ENCODE data around the gene IRF2.

- no peak for TF ChIP-seq CTCF (IDR thresholded peaks at IDR 0.05)
- no peak for TF ChIP-seq EZH2 (IDR thresholded peaks at IDR 0.05)
These were observed 92.0 kb downstream of the IRF2 start for GRCh38 chr4:184382189-184382846.

Data from neural progenitor cell (in vitro differentiated cells).